HG03469 (cell line): ENCODE data around the gene MRE11.
A peak's percentile ranks its signal among the peaks of the same experiment; 100 is the strongest.
"Not testable (repeated sequence)": the region's sequence is repeated elsewhere in the genome, so short reads cannot be mapped to it uniquely, and the experiment has no call there.

Source experiments
- ATAC-seq: cut with Tn5 transposase; IDR thresholded peaks from one replicate; pipeline ENCODE4 v1.9.1; 2021; ENCODE audit warnings: mild to moderate bottlenecking, moderate library complexity, moderate number of reproducible peaks; ENCODE audit not compliant: unreplicated experiment

The MRE11 gene

GRCh38 chr11:94507485-94507884, 13.8 kb upstream of the MRE11 start:
- no peak for ATAC-seq

DNA sequence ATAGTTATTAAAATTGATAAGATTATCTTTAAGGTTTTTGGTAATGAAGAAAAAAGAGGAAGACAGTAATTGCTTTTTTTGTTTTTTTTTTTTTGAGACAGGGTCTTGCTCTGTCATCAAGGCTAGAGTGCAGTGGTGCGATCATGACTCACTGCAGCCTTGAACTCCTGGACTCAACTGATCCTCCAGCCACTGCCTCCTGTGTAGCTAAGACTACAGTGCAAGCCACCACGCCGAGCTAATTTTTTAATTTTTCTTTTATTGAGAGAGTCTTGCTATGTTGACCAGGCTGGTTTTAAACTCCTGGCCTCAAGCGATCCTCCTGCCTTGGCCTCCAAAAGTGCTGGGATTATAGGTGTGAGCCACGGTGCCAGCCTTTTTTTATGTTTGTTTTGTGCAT, 12.9 kb upstream of the MRE11 start:
- not testable (repeated sequence) for ATAC-seq

DNA sequence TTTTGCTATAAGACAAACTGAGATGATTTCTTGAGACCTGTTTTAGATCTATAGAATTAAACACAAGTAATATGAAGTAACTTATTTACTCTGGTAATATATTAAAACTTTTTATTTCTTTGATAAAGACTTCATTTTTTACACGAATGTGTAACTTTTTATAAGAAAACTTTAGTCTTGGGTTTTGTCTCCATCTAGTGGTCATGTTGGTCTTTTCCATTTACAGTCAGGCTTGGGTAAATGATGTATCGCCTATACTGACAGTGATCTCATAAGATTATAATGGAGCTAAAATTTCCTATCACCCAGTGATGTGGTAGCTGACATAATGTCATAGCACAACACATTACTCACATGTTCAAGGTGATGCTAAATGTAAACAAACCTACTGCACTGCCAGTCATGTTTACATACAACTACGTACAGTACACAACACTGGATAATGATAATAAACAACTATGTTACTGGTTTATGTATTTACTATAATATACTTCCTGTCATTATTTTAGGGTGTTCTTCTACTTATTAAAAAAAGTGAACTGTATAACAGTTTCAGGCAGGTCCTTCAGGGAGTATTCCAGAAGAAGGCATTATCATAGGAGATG, 11.1 kb upstream of the MRE11 start:
- no peak for ATAC-seq

GRCh38 chr11:94501522-94501921, 7.9 kb upstream of the MRE11 start:
- no peak for ATAC-seq

GRCh38 chr11:94500181-94500580, 6.5 kb upstream of the MRE11 start:
- no peak for ATAC-seq

- peak; percentile 22 for ATAC-seq
Observed at GRCh38 chr11:94494126-94494680, 559 bp upstream of the MRE11 start.

- no peak for ATAC-seq
Observed at GRCh38 chr11:94486068-94486467, 7.6 kb downstream of the MRE11 start.

DNA sequence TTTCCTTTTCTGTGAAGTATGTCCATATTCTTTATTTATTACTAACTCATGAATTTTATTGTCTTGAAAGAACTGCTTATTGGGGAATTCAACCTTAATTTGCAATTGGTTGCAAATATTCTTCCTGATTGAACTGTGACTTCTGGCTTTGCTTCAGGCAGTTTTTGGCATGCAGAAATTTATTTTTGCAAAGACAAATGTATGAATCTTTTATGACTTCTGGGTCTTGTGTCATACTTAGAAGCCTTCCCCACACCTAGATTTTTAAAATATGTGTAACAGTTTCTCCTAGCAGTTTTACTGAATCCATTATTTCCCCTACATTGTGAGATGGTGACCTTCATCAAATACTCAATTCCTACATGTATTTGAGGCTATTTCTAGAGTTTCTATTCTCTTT, 12.3 kb downstream of the MRE11 start:
- no peak for ATAC-seq

GRCh38 chr11:94477624-94478023, 16.0 kb downstream of the MRE11 start:
- ATAC-seq = no peak

GRCh38 chr11:94472916-94473799, 20.5 kb downstream of the MRE11 start:
- peak; percentile 76 for ATAC-seq

- peak; percentile 93 for ATAC-seq
Observed at GRCh38 chr11:94469416-94469815, 24.2 kb downstream of the MRE11 start.

DNA sequence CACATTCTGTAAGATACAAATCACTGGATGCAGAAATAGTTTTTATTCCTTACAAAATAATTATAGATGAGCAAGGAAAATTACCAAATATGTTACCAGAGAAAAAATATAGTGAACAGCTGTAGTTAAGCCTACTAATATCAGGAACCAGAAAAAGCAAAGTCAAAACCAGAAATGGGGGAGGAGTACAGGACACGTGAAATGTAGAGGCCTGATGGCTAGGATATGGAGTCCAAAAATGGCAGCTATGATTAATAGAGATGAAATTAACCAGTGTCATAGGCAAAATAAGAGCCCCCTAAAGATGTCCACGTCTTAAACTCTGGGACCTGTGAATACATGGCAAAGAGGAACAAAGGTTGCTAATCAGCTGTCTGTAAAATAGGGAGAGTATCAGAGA, 34.1 kb downstream of the MRE11 start:
- ATAC-seq = no peak

DNA sequence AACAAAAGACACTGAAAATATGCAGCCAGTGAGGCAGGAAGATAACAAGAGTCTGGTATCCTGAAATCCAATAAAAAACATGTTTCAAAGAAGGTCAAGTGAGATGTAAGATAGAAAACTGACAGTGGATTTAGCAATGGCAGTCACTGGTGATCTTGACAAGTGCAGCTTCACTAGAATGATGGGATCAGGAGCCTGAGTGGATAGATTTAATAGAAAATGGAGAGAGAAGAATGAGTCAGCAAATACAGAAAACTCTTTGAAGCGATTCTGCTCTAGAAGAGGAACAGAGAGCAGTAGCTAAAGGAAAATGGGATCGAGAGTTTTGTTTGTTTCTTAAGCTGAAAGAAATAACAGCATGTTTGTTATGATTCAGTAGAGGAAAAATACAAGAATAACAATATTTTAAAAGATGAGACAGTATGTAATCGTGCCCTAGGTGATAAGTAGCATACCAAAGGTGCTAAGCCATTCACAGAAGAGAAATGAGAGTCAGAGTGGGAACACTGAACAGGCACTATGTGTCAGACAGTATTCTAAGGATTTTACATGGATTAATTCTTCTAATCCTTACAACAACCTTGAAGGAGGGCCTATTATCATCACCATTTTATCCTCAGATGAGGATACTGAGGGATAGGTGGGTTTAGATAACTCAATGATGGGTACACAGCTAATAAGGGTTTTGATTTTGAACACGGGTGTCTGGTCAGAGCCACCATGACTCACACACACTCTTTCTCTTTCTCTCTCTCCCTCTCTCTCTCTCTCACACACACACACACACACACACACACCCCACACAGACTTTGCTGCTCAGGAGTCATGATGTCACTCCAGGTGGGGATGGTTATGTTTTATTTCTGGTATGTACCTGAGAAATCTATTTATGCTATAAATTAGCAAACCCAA, 36.3 kb downstream of the MRE11 start:
- ATAC-seq = no peak

GRCh38 chr11:94455861-94456260, 37.8 kb downstream of the MRE11 start:
- ATAC-seq = no peak

- ATAC-seq = no peak
Observed at GRCh38 chr11:94454301-94454700, 39.3 kb downstream of the MRE11 start.

DNA sequence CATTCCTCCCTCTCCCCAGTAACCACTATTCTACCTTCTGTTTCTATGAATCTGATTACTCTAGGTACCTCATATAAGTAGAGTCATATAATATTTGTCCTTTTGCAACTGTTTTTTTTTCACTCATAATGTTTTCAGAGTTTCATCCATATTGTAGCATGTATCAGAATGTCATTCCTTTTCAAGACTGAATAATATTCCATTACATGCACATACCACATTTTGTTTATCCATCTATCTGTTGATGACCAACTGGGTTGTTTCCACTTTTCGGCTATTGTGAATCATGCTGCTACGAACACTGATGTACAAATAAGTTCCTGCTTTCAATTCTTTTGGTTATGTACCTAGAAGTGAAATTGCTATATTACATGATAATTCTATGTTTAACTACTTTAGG, 40.7 kb downstream of the MRE11 start:
- no peak for ATAC-seq

DNA sequence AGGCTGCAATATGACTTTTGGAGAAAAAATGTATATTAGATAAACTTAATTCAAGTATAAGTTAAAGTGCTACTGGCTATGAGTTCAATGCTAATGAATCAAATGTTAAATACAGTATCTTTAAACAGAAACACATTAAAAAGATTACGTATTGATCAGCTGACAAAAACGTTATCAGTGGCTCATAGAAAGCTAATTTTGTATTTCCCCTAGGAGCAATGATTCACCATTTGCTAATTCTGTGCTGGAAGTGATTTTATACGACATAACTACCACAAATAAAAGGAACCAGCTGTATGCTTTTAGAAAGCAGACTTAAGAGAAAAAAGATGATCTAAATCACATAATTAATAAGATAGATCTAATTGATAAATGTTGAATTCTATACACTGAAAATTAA, 43.6 kb downstream of the MRE11 start:
- no peak for ATAC-seq

GRCh38 chr11:94449437-94449836, 44.2 kb downstream of the MRE11 start:
- ATAC-seq = no peak

GRCh38 chr11:94449029-94449428, 44.6 kb downstream of the MRE11 start:
- no peak for ATAC-seq

DNA sequence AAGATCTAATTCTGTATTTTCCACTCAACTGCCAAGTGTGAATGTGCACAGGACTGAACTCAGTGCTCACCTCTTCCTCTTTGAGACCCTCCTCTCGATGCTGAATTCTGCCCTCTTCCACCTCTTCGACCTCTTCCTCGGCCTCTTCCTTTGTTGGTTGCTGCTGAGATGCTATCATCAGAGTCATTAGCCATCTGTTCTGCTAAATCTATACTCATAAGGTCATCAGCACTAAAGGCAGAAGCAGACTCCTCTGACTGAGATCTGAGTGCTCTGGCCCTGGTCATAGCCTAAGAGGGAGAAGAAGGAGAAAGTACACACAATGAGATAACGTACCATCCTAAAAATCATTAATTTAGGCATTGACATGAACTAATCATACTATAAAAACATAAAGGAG, 46.5 kb downstream of the MRE11 start:
- no peak for ATAC-seq

- ATAC-seq = no peak
Observed at GRCh38 chr11:94445641-94446040, 48.0 kb downstream of the MRE11 start.
